Transverse colon (tissue), 4 donors: ENCODE results near the gene AMACR. TPM values are rescaled to one million over a fixed set of nuclear protein-coding genes. Genes with fewer than 3 reads are reported as not detected.
"Not testable (repeated sequence)": the region's sequence is repeated elsewhere in the genome, so short reads cannot be mapped to it uniquely, and the experiment has no call there.

Experiments
- DNase-seq: peaks from one replicate; pipeline ENCODE4 v3.0.0-alpha.2; 2019
- H3K27ac ChIP-seq, 4 donors: fragments of 200-600 bp; sonication (generic); 2 replicates each; pipeline ENCODE4 v1.5.1; 2016 to 2018; ENCODE audit warnings: inconsistent platforms in 4 of 4
- H3K27me3 ChIP-seq: fragments of 200-600 bp; sonication (generic); 2 replicates; pipeline ENCODE4 v1.5.1; 2017; ENCODE audit warnings: inconsistent platforms
- H3K36me3 ChIP-seq, 4 donors: fragments of 200-600 bp; sonication (generic); 2 replicates each; pipeline ENCODE4 v1.5.1; 2017 to 2019; ENCODE audit warnings: inconsistent platforms in 4 of 4
- H3K4me1 ChIP-seq, 4 donors: fragments of 200-600 bp; sonication (generic); 2 replicates each; pipeline ENCODE4 v1.5.1; 2017 to 2020; ENCODE audit warnings: inconsistent platforms in 4 of 4
- H3K4me3 ChIP-seq, 4 donors: fragments of 200-600 bp; sonication (generic); 1 replicate in 1 of 4; 2 replicates in 3 of 4; pipeline versions ENCODE4 v1.5.1 to v1.6.1; 2017 to 2019; ENCODE audit warnings: inconsistent platforms in 4 of 4
- H3K9me3 ChIP-seq, 2 donors: fragments of 200-600 bp; sonication (generic); 2 replicates each; pipeline ENCODE4 v1.5.1; 2017 to 2019; ENCODE audit warnings: inconsistent platforms in 2 of 2
- EP300 ChIP-seq: sonication (generic); formaldehyde crosslinking; IDR thresholded peaks from one replicate; pipeline ENCODE4 v1.6.1; 2017; ENCODE audit warnings: antibody characterized with exemption, low read depth
- POLR2A ChIP-seq: fragments of 450-650 bp; IDR thresholded peaks from one replicate; pipeline ENCODE4 v1.6.1; 2016; ENCODE audit warnings: antibody characterized with exemption, mild to moderate bottlenecking, moderate library complexity
- POLR2AphosphoS5 ChIP-seq, 3 donors: sonication (generic); formaldehyde crosslinking; IDR thresholded peaks; one replicate each; pipeline ENCODE4 v1.6.1; 2016; ENCODE audit warnings: antibody characterized with exemption in 3 of 3
- WGBS, 2 donors: methylation state at CpG; one replicate each; pipeline ENCODE4 v1.1.5; 2018; ENCODE audit warnings: low coverage in 1 of 2; 5-methylcytosine and 5-hydroxymethylcytosine counted together
- in situ Hi-C, 4 donors: fragments of 200-750 bp; cut with MboI; loops; one replicate each; pipeline versions ENCODE4 v1.15.0 to v1.15.1; 2017; ENCODE audit warnings: low sequenced_read_pairs in 3 of 4, low pct_ligation_motif_present in 1 of 4, low pct_unique_long_range_greater_than_20kb in 1 of 4
- intact Hi-C: fragments of 100-400 bp; cut with DNase I; formaldehyde crosslinking; loops from one replicate; pipeline ENCODE4 v1.15.1; 2023; ENCODE audit warnings: low total_unique reads
- total RNA-seq, 4 donors: library from RNA; depleted of rRNA; stranded (reverse); fragments of >200 nt; gene quantifications; one replicate each; pipeline ENCODE4 v1.1.0, GENCODE V29; 2016
- TF ChIP-seq, protein P1 (sequence below), 5 experiments: fragments of 200-600 bp in 3 of 5; fragments of 450-650 bp in 2 of 5; sonication (generic) in 3 of 5; IDR thresholded peaks; 1 replicate in 2 of 5; 2 replicates in 3 of 5; pipeline ENCODE4 v1.5.1; 2016 to 2017; ENCODE audit warnings: antibody characterized with exemption in 5 of 5, inconsistent platforms in 3 of 5, mild to moderate bottlenecking in 2 of 5, moderate library complexity in 1 of 5

AMACR gene
- total RNA-seq, 4 donors from 2014 or later, result 39.1 to 88.1 (median 70.6) TPM

DNA sequence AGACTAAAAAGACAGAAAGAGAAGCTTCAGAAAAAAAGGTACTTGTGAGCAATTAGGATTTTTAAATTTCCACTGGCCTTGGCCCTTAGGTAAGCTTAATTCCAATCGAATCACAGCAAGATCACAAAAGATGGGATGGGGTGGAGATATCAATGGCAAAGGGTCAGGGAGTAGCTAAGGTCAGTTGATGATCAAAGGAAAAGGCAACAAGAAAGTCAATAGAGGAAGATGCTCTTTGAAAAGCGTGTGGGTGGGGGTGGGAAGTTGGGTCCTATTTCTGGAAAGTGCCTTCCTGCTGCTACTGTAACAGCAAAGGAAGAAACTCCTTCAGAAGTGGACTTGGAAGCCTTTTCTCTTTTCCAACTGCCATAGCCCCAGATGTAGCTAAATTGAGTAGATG lies 27.9 kb upstream of the AMACR start:
- no peak for DNase-seq
- Histone ChIP-seq H3K36me3 (peaks cover 0 to 7% (median 0%) of the 10 kb centered on the region in 4 donors), H3K27me3 (no peaks in the 10 kb centered on the region), H3K9me3 (no peaks in the 10 kb centered on the region), H3K4me3 (no peak overlapping the region), H3K4me1 (peaks cover 0 to 18% (median 0%) of the 10 kb centered on the region in 4 donors), H3K27ac (no peak overlapping the region)
- WGBS, 2 donors, result 58 to 90% methylated on average over 2 of the region's 2 CpGs
- no peak for TF ChIP-seq EP300
- no peak for TF ChIP-seq POLR2A
- TF ChIP-seq, protein P1, sequence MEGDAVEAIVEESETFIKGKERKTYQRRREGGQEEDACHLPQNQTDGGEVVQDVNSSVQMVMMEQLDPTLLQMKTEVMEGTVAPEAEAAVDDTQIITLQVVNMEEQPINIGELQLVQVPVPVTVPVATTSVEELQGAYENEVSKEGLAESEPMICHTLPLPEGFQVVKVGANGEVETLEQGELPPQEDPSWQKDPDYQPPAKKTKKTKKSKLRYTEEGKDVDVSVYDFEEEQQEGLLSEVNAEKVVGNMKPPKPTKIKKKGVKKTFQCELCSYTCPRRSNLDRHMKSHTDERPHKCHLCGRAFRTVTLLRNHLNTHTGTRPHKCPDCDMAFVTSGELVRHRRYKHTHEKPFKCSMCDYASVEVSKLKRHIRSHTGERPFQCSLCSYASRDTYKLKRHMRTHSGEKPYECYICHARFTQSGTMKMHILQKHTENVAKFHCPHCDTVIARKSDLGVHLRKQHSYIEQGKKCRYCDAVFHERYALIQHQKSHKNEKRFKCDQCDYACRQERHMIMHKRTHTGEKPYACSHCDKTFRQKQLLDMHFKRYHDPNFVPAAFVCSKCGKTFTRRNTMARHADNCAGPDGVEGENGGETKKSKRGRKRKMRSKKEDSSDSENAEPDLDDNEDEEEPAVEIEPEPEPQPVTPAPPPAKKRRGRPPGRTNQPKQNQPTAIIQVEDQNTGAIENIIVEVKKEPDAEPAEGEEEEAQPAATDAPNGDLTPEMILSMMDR (IDR thresholded peaks at IDR 0.05), result no peak
- in situ Hi-C loops, result no loop called here
- intact Hi-C loops, result no loop called here

DNA sequence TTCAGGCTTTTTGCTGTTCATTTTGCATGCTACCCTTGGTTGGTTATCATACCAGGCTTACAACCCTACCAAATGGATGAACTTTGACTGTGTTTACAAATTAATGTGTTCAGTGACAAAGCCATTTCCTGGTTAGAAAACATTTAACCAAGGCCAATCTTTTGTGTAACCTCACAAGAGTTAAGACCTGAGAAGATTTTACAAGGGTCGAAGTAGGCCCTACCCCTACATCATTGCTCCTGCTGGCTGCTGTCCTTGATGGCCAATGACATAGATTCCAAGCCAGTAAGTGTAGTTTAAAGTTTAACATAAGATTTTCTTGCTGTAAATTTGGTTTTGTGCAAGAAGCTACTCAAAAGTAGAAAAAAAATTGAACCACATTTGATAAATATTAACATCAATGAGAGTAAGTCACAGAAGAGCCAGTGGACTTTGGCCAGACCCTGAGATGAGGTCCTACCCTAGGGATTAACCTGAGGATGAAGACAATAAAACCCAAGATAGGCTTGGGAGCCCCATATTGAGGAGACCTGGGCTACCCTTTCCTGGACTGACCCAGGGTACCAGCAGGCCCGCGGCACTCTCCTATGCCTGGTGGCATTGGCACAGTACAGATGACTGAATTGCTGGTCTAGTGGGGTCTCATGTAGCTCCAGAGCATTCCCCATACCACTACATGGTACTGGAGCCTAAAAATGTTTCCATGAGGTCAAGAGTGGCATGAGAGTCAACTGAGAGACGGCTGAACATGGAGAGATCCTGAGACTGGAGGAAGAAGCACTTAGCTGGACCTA lies 26.9 kb upstream of the AMACR start:
- intact Hi-C loops (no loop called here), in situ Hi-C loops (no loop called here)
- Histone ChIP-seq H3K4me3 (no peak overlapping the region), H3K27me3 (no peaks in the 10 kb centered on the region), H3K36me3 (peaks cover 0 to 7% (median 0%) of the 10 kb centered on the region in 4 donors), H3K27ac (peak overlapping the region in 3 of 4 donors; percentile 13 to 51 (median 16)), H3K9me3 (no peaks in the 10 kb centered on the region), H3K4me1 (peaks cover 0 to 18% (median 0%) of the 10 kb centered on the region in 4 donors)
- DNase-seq, result no peak
- 71 to 89% methylated on average over 1 to 4 of the region's 4 CpGs for WGBS, 2 donors
- TF ChIP-seq, protein P1 (IDR thresholded peaks at IDR 0.05), result no peak
- no peak for TF ChIP-seq EP300
- TF ChIP-seq POLR2AphosphoS5 (IDR thresholded peaks at IDR 0.05), result no peak
- no peak for TF ChIP-seq POLR2A

DNA sequence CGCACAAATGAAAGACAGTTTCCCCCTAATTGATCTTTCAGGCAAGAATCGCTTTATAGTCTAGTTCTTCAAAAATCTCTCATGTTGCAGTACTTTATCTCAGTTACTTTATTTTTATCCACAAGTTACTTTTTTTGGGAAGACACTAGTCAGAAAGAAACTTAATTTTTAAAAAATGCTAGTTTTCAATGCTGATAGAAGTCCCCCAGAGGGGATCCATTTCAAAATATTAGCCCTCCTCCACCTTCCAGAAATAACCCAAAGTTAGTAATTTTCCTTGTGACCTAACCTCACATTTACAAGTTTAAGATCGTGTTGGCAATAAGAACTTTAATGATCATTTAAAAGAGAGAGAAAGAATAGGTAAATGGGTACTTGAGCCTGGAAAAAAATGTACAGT lies 24.1 kb upstream of the AMACR start:
- Histone ChIP-seq H3K9me3 (no peaks in the 10 kb centered on the region), H3K4me1 (peaks cover 0 to 18% (median 0%) of the 10 kb centered on the region in 4 donors), H3K27ac (no peak overlapping the region), H3K36me3 (peaks cover 0 to 7% (median 0%) of the 10 kb centered on the region in 4 donors), H3K4me3 (no peak overlapping the region), H3K27me3 (no peaks in the 10 kb centered on the region)
- WGBS, 2 donors, result 87 to 91% methylated on average over 3 of the region's 3 CpGs
- TF ChIP-seq POLR2A (no peak), POLR2AphosphoS5 (IDR thresholded peaks at IDR 0.05) (no peak), EP300 (no peak)
- TF ChIP-seq, protein P1 (IDR thresholded peaks at IDR 0.05), result no peak
- no peak for DNase-seq
- in situ Hi-C loops (no loop called here), intact Hi-C loops (no loop called here)

DNA sequence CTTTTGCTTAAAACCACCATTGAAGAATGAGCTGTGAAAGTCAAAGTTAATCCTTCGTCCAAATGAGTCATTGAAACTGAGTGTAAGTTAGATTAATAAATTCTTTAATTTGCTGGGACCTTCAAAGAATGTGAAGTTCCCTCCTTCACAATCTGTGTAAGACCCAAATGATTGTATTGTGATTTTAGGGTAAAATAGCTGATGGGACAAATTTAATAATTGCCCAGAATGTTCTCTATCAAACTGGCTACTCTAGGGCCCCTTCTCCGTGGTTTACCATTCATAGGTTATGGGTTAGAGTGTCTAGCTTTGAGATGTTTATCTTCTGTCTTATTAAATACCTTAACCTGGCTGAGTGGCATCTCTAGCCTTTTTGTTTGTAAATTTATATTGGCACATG lies 23.3 kb upstream of the AMACR start:
- in situ Hi-C loops, result no loop called here
- intact Hi-C loops, result no loop called here
- TF ChIP-seq POLR2A, result no peak
- TF ChIP-seq EP300, result no peak
- no peak for TF ChIP-seq POLR2AphosphoS5 (IDR thresholded peaks at IDR 0.05)
- no peaks in the 10 kb centered on the region for H3K27me3 ChIP-seq
- peaks cover 0 to 18% (median 0%) of the 10 kb centered on the region in 4 donors for H3K4me1 ChIP-seq
- no peak overlapping the region for H3K4me3 ChIP-seq
- no peak overlapping the region for H3K27ac ChIP-seq
- H3K9me3 ChIP-seq, result no peaks in the 10 kb centered on the region
- no peak for DNase-seq
- peaks cover 0 to 7% (median 0%) of the 10 kb centered on the region in 4 donors for H3K36me3 ChIP-seq
- 89% methylated on average over 2 of the region's 2 CpGs for WGBS, 2 donors

DNA sequence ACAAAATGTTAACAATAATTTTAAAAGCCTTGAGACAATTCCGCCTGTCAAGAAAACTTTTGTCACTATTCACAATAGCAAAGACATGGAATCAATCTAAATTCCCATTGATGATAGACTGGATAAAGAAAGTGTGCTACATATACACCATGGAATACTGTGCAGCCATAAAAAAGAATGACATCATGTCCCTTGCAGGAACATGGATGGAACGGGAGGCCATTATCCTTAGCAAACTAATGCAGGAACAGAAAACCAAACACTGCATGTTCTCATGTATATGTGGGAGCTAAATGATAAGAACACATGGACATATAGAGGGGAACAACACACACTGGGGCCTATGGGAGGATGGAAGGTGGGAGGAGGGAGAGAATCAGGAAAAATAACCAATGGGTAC lies 22.7 kb upstream of the AMACR start:
- not testable (repeated sequence) for H3K4me3 ChIP-seq

More for the DNA sequence above, 22.7 kb upstream of the AMACR start:
- DNase-seq, H3K36me3 ChIP-seq, in situ Hi-C loops, intact Hi-C loops, H3K9me3 ChIP-seq, H3K27ac ChIP-seq, H3K27me3 ChIP-seq: not testable (repeated sequence)
- H3K4me1 ChIP-seq, result peaks cover 0 to 18% (median 0%) of the 10 kb centered on the region in 4 donors
- 88 to 98% methylated on average over 2 of the region's 2 CpGs for WGBS, 2 donors
